SKM-1 treated with dmso at 0.1 percent for 144 hours (cell line): Measurements from ENCODE around the gene PRKCA.
"Not testable (repeated sequence)": the region's sequence is repeated elsewhere in the genome, so short reads cannot be mapped to it uniquely, and the experiment has no call there.

Source experiments
- DNase-seq: peaks from one replicate; lab custom pipeline; 2025; ENCODE audit not compliant: unreplicated experiment; lab: John Stamatoyannopoulos, UW

Gene PRKCA

GRCh38 chr17:66451188-66452149 is 149.1 kb downstream of the PRKCA start:
- no peak for DNase-seq

GRCh38 chr17:66455060-66455459 is 152.6 kb downstream of the PRKCA start:
- DNase-seq = no peak

- not testable (repeated sequence) for DNase-seq
Measured at GRCh38 chr17:66457499-66457898, 155.1 kb downstream of the PRKCA start.

GRCh38 chr17:66458782-66459181 is 156.4 kb downstream of the PRKCA start:
- DNase-seq = no peak

GRCh38 chr17:66459811-66460270 is 157.4 kb downstream of the PRKCA start:
- peak; percentile 92 for DNase-seq

- DNase-seq = no peak
Measured at GRCh38 chr17:66460558-66460957, 158.1 kb downstream of the PRKCA start.

- no peak for DNase-seq
Measured at GRCh38 chr17:66461343-66461995, 159.1 kb downstream of the PRKCA start.

GRCh38 chr17:66462010-66462409 is 159.6 kb downstream of the PRKCA start:
- DNase-seq = peak; percentile 51

GRCh38 chr17:66464921-66465320 is 162.5 kb downstream of the PRKCA start:
- no peak for DNase-seq

GRCh38 chr17:66465701-66466100 is 163.3 kb downstream of the PRKCA start:
- DNase-seq = no peak

GRCh38 chr17:66466106-66466820 is 163.8 kb downstream of the PRKCA start:
- no peak for DNase-seq

- DNase-seq = peak; percentile 46
Measured at GRCh38 chr17:66466840-66467367, 164.5 kb downstream of the PRKCA start.

GRCh38 chr17:66467766-66468165 is 165.4 kb downstream of the PRKCA start:
- no peak for DNase-seq

GRCh38 chr17:66468241-66469087 is 166.1 kb downstream of the PRKCA start:
- DNase-seq = peak; percentile 90

- no peak for DNase-seq
Measured at GRCh38 chr17:66469088-66469442, 166.7 kb downstream of the PRKCA start.

GRCh38 chr17:66469461-66469860 is 167.0 kb downstream of the PRKCA start:
- no peak for DNase-seq

- no peak for DNase-seq
Measured at GRCh38 chr17:66469890-66470289, 167.5 kb downstream of the PRKCA start.

GRCh38 chr17:66472123-66472522 is 169.7 kb downstream of the PRKCA start:
- no peak for DNase-seq

GRCh38 chr17:66474258-66474657 is 171.8 kb downstream of the PRKCA start:
- DNase-seq = no peak

GRCh38 chr17:66474806-66475497 is 172.5 kb downstream of the PRKCA start:
- DNase-seq = no peak
